Heart left ventricle (tissue), 13 donors: Measurements from ENCODE around the gene TRPC1.

Source experiments
- CTCF ChIP-seq, 12 donors: fragments of 200-600 bp; sonication (generic) in 4 of 12; IDR thresholded peaks; one replicate each; pipeline versions ENCODE4 v1.5.0 to v1.8.0; 2018 to 2022; ENCODE audit warnings: antibody characterized with exemption in 12 of 12, mild to moderate bottlenecking in 5 of 12
- POLR2A ChIP-seq, 2 donors: fragments of 450-650 bp; IDR thresholded peaks; one replicate each; pipeline ENCODE4 v1.6.1; 2017; ENCODE audit warnings: antibody characterized with exemption in 2 of 2, mild to moderate bottlenecking in 2 of 2, moderate library complexity in 2 of 2
- donor health status: ischemic (EF 13 %, LVEDD 7.1; RV severe dilation, severe dysfunction).
- donor health status: DM: no; HTN: yes; CAD: no.
- donor health status: DM: no; HTN: no; CAD: no.
- donor health status: ischemic (EF 25% LVEDD 6.9; RV normal size, moderate dysfunction).
- donor health status: ischemic (EF 25% LVEDD 5.7; RV mildly dilated, moderate dysfunction).
- donor health status: ischemic (EF 35%, LVEDD 5.7; RV mildly dilated, moderate dysfunction).
- donor health status: nonischemic (EF 11% LVEDD 7.7; RV severe dilation, severe dysfunction).
- donor health status: DM: yes; HTN: yes; CAD: no.
- donor health status: PGD.
- donor health status: ischemic (EF 29% LVEDD 5.4; RV normal size, mild dysfunction).
- donor health status: nonischemic (EF 23%, LVEDD 6.1; RV moderate dilation, normal function).

GRCh38 chr3:142779591-142779990, 55.8 kb downstream of the TRPC1 start:
- no peak for TF ChIP-seq CTCF (IDR thresholded peaks at IDR 0.05)
- no peak for TF ChIP-seq POLR2A (IDR thresholded peaks at IDR 0.05)
